GM19395 (cell line): ENCODE results near the gene CS.
A peak's percentile ranks its signal among the peaks of the same experiment; 100 is the strongest.

Experiments used
- ATAC-seq: cut with Tn5 transposase; IDR thresholded peaks from one replicate; pipeline ENCODE4 v1.9.1; 2021; ENCODE audit warnings: mild to moderate bottlenecking, moderate library complexity; ENCODE audit not compliant: unreplicated experiment

Gene CS

DNA sequence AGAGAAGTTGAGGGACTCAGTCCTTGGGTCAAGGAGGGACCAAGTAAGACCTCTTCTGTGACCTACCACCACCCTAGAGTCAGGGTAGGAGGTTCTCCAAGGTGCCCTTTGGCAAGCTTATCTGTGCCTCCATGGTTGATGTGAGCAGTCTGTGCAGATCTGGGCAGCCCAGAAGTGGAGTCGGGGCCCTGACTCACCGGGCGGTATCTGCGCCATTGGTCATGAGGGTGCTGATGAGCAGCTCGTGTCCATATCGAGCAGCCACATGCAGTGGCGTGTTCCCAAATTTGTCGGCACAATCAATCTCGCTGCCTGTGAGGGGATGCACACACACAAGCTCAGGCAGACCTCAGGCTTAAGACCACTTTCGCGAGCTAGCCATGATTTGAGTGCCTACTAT is 47.0 kb downstream of the CS start:
- no peak for ATAC-seq

DNA sequence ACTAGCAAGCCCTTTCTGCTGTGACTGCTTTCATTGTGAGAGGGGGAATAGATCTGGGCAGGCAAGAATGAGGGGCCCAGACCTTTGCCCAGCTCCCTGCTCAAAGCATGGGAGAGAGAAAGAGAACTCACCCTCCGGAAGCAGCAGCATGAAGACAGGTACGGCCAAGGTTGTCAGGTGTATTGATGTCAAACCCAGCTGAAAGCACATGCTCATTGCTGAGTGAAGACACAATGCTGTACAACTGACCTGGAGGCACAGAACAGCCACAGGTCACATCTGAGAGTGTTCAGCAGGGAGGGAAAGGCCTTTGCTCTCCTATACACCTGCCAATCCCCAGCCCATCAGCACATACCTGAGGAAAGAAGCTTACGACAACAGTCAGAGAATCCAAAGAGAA is 47.5 kb downstream of the CS start:
- ATAC-seq: no peak

DNA sequence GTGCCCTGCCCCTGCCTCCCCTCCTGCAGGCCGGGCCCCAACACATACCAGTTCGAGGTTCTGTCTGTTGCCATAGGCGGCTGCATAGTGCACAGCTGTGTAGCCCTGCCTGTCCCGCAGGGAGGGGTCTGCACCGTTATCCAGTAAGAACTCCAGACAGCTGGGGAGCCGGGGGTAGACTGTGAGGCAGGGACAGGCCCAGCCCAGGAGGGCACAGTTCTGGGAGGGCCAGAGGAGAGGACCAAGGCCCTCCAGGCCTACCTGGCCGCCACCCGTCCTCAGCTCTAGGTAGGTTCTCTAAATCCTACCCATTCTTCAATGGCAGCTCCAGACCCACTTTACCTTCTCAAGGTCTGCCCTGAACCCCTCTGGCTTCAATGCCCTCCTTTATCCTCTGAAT is 51.4 kb downstream of the CS start:
- no peak for ATAC-seq

DNA sequence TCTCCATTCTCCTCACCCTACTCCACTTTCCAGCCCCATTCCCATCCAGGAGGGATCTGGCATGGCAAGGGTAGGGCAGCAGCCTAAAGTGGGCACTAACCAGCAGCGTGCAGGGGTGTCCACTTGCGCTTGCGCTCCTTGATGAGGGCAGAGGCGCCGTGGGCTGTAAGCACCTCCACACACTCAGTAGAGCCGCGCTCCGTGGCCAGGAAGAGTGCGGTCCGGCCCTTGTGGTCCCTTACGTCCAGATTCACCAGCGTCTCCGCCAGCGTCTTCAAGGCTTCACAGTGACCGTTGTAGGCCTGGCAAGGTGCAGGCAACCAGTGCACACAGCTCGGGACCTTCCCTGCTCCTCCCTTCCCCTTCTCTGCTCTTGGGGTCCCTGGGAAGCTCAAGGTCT is 52.2 kb downstream of the CS start:
- no peak for ATAC-seq

DNA sequence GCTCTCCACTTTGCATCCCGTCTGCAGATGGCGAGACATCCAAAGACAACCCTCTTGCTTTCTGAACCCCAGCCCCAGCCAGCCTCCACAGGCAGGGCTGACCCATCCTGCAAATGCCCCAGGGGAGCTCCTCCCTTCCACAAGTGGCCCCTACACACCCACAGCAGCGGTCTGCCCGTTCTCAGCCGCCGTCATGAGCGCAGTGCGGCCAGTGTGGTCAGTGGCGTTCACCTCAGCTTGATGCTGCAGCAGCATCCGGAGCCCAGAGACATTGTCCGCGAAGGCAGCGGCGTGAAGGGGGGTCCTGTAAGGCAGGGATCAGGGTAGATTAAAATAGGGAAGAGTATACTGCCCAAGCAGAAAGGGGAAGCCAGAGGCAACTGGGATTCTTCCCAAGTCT is 55.6 kb downstream of the CS start:
- ATAC-seq: no peak

DNA sequence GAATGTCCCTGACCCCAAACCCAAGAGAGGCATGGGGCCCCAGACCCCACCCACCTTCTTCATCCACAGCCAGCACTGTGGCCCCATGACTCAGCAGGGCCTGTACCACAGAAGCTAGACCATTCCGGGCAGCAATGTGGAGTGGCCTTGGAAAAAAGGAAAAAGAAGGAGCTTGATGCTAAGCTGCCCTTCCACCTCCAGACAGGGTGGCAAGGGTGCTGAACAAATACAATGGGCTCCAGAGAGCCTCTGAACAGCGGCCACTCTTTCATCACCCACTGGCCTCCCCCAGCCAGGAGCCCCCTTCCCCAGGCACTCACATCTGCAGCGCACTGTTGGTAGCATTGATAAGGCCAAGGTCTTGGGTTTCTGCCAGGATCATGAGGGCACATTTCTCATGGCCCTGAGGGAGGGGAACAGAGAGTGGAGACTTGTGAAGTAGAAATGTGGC is 56.4 kb downstream of the CS start:
- no peak for ATAC-seq

DNA sequence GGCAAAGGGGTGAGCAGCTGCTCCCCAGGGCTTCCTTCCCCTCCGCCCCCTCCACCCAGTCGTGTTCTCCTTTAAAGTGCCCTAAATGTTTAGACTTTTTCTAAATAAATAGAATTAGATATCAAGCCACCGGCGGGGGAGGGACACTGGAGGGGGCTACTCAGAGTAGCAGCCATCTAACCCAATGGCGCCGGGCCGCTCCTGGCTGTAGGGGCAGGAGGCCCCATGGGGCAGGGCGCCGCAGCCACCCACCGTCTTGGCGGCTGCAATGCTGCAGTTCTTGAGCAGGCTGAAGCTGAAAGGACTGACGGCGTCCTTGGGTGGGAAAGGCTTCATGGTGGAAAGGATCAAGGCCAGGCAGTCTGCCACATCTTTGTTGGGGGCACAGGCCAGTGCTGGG is 57.1 kb downstream of the CS start:
- ATAC-seq: no peak

DNA sequence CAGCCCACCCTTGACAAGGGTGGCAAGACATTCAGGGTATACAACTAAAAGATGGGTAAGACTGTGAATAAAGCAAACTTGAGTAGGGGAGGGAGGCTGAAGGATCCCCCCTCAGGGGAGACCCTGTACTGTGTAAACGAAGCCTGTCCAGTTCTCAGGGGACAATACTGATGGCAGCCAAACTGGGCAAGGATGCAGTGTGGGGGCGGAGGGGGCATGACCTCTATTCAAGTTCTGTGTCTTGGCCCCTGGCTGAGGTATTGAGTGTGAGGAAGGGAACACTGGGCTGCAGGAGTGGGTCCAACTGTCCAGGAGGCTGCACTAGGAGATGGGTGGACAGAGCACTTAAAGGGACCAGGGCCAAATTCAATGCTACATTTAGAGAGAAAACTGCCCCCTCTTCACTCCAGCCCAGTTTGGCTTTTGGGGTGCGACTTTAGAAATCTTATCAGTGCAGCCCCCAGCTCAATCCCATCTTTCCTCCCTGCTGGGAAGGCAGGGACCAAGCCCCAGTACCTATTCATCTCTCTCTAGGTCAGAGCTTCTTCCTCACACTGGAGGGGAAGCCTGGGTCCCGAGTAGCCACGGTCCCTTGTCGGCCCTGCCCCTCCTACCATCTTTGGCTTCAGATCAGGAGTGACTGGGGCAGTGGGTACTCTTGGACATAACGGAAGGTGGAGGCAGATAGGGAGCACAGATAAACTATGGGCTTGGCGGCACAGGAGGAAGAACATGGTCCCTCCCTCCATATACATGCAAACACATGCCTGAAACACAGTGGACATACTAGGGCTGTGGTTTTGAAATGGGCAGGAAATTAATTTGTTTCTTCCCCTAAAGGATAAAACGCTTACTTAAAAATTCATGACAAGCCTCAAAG is 58.5 kb downstream of the CS start:
- ATAC-seq: no peak

DNA sequence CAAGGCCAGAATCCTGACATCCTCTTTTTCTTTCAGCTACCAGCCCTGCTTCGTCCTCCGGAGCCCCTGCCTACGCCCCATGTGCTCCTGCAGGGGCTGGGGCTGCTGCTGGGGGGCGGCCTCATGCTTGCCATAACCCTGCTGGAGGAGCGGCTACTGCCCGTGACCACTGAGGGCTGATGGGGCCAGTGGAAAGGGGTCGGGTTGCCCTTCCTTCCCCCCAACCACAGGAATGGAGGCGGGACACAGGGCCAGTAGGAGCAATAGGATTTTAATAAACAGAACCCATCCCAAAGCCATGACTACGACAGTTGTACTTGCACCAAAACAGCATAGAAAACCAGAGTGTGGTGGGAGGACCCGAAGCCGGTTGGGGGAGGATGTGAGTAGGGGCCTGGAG is 62.6 kb downstream of the CS start:
- ATAC-seq: no peak

DNA sequence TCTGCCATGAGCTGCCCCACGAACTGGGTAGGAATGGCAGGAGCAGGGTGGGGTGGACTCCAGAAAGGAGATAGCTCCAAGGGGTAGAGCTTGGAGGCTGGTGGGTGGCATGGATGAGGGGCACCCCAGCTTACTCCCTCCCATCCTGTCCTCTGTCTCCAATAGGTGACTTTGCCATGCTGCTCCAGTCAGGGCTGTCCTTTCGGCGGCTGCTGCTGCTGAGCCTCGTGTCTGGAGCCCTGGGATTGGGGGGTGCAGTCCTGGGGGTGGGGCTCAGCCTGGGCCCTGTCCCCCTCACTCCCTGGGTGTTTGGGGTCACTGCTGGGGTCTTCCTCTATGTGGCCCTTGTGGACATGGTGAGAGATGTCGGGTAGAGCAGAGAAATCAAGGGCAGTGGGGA is 63.1 kb downstream of the CS start:
- no peak for ATAC-seq

DNA sequence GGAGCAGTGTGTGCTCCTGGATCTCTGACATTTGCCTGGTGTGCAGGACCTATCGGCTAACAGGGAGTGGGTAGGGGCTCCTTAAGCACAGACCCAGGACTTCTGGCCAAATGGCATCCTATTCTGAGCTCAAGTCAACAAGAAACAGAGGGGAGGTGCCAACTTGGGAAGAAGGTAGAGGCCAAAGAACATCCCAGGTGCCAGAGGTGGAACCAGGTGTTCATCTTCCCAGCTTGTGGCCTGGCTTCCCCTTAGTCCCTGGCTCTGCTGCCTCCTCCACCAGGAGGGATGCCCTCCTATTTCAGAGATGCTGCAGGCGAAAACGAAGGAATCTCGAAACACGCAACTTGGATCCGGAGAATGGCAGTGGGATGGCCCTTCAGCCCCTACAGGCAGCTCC is 64.0 kb downstream of the CS start:
- ATAC-seq: no peak

DNA sequence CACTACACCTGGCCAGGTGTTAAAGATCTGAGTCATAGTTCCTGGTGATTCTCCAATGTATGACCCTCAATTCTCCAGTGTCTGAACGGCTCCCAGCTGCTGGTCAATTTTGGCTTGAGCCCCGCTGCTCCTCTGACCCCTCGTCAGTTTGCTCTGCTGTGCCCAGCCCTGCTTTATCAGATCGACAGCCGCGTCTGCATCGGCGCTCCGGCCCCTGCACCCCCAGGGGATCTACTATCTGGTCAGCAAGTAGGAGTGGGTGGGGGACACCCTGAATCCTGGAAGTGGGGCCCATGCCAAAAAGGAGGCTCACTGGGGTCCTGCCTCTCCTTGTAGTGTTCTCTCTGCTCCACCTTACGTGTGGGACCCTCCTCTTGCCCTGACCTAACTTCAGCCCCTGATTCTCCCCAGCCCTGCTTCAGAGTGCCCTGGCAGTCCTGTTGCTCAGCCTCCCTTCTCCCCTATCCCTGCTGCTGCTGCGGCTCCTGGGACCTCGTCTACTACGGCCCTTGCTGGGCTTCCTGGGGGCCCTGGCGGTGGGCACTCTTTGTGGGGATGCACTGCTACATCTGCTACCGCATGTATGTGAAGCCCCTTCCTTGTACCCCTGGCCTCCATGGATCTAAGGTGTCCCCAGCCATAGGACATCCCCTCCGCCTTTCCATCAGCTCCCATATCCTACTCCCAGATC is 65.2 kb downstream of the CS start:
- ATAC-seq: no peak

DNA sequence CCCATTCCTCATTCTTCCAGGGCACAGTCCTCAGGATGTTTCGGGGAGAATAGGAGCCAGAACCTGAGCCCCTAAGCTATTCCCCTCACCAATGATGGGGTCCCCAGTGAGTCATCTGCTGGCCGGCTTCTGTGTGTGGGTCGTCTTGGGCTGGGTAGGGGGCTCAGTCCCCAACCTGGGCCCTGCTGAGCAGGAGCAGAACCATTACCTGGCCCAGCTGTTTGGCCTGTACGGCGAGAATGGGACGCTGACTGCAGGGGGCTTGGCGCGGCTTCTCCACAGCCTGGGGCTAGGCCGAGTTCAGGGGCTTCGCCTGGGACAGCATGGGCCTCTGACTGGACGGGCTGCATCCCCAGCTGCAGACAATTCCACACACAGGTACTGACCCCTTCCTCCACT is 68.9 kb downstream of the CS start:
- no peak for ATAC-seq

DNA sequence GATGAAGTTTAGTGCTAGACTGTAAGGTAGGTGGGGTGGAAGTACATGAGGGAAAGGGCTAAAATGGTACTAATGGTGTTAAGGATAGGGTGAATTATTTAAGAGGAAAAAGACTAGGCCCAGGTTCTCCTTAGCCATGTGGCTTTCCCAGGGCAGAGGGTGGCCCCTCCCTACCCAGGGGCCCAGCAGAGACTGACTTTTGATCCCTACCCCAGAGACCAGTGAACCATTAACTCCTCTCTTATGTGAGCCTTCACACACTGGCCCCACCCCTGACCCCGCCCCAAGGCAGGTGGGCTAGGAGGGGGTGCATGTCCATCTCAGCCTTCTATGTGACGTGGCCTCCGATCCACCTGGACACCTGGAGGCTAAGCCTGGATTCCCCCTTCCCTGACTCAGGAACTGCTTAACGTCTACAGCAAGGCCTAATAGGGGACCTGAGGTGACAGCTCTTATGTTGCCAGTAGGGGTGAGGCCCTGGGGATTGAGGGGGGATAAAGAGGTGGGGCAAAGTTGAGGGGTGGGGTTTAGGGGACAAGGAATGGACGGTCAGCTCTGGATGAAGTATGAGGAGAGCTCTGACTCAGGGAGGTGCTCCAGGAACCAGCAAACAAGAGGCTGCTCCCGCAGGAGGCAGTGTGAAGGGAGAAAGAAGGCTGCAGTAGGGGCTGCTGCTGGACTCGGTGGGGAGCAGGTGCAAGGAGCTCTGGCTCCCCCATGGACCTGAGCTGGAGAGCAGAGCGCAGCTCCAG is 69.5 kb downstream of the CS start:
- ATAC-seq: no peak

DNA sequence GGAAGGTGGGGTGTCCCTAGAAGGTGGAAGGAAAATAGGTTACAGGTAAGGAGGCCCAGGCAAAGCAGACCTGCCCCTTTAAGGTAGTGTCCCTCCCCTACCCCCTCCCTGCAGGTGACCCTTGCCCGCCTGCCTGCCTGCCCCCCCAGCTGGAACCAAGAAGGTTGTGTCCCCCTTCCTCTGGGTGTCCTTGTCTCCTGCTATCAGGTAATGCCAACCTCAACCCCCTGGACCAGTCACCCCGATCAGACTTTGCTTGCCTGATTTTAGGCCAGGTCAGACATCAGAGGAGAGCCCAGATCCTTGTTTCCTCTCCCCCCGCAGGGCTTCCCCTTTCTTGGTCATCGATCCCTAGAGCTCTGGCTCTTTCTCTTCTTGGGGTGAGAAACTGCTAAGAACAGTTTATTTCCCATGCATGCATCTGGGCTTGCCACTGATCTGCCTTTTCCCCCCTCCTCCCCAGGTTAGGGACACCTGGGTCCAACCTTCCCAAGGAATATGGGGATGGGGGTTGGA is 70.2 kb downstream of the CS start, which contains the start of gene SLC39A5:
Gene SLC39A5, plus strand, starts transcription at position 136 of the 516 bp plus-strand sequence. CDS start 1,224 bp downstream, outside the sequence.
- ATAC-seq: no peak

DNA sequence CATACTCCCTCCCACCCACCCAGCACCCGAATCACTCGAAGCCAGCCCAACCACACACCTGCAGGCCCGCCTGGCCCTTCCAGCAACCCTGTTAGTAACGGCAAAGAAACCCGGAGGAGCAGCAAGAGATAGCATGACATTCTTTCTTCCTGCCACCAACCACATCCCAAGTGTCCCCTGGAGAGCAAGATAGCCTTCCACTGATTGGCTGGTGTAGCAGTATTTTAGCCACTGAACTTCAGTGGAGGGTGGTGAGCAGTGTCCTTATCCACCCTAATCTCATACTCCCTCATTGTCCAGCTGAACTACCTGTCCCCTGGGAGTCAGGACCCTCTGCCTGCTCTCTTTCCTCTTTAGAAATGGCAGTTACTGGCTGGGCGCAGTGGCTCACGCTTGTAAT is 71.0 kb downstream of the CS start:
- ATAC-seq: no peak

DNA sequence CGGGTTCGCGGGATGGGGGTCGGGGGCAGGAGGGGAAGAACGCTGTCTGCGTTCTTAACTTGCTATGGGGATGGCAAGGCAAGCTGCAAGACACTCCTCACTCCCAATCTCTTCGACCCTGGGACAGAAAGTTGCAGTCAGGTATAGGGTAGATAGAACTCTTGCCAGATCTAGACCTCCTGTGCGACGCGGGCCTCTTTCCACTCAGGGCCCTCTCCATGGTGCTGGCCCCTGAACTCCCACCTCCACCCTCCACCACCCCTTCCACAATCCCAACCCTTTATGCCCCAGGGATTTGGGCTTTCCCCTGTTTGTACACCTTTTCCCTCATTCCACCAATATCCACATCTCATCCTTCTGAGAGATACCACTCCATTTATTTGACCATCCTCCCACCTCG is 75.2 kb downstream of the CS start:
- ATAC-seq: no peak

DNA sequence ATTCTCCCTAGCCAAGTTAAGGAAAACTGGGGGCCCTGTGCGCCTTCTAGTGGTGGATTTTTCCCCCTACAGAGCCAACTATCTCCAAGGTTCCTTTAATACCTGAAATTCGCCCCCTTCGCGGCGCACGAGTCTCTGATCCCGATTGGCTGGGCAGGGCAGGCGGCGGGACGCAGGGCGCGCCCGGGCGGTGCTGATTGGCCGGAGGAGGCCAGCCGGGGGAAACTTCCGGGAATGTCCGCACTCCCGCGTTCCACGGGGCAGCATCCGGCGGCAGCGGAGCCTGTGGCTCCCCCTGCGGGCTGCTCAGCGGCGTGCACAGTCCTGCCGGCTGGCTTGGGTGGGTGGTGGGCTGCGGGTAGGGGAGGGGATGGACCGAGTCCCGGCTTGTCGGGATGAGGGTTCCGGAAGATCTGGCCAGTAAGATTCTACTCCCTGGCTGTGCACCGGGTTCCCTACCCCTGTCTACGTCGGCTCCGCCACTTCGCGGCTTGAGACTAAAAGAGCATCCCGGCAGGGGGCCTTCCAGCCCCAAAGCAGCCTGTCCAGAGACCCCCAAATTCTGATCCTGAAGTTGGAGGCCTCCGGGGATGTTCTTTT is 75.9 kb downstream of the CS start, which contains the start of gene NABP2:
Gene NABP2, plus strand, starts transcription at position 241 of the 600 bp plus-strand sequence. CDS start 515 bp downstream, outside the sequence.
- peak; percentile 66 for ATAC-seq

DNA sequence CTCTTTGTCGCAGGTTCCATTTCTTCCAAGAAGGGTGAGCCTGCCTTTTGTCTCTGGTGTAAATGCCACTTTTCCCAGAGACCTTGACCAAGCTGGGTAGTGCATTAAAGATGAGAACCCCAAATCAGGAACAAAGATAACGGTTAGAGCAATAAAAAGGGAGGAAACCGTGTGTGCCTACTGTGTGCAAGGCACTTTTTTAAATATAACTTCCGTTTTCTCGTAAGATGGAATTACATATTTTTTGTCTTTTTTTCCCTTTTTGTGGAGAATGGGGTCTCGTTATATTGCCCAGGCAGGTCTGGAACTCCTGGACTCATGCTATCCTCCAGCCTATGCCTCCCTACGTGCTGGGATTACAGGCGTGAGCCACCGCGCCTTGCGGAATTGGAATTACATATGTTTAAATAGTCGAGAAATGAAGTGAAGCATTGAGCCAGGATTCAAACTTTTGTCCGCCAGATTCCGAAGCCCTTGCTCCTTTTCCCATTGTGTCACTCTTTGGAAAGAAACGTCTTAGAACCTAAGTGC is 76.5 kb downstream of the CS start:
- no peak for ATAC-seq

DNA sequence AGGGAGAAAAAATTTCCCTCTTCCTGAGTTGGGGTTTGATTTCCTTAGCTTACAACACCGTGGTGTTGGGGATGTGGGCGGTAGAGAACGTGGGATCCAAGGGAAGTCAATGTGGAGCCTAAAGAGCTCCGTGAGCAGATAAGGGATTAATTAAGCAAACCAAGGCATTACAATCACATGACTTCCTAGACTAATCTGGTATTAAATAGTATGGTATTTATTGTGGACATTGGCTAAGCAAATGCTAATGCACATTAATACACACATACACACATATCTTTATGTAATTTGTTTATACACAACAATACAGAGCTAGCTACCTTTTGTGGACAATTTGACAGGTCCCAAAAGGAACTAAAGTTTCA is 77.6 kb downstream of the CS start:
- no peak for ATAC-seq
